ENCODE data around the gene GFER. TPM values are rescaled to one million over a fixed set of nuclear protein-coding genes. Genes with fewer than 3 reads are reported as not detected.

The GFER gene
- total and polyA plus RNA-seq, 9 of the 15 experiments (the other 6 are each of a cell fraction or from before 2014, with no cell fraction given): 4.3 to 53.7 (median 19.8) TPM

DNA sequence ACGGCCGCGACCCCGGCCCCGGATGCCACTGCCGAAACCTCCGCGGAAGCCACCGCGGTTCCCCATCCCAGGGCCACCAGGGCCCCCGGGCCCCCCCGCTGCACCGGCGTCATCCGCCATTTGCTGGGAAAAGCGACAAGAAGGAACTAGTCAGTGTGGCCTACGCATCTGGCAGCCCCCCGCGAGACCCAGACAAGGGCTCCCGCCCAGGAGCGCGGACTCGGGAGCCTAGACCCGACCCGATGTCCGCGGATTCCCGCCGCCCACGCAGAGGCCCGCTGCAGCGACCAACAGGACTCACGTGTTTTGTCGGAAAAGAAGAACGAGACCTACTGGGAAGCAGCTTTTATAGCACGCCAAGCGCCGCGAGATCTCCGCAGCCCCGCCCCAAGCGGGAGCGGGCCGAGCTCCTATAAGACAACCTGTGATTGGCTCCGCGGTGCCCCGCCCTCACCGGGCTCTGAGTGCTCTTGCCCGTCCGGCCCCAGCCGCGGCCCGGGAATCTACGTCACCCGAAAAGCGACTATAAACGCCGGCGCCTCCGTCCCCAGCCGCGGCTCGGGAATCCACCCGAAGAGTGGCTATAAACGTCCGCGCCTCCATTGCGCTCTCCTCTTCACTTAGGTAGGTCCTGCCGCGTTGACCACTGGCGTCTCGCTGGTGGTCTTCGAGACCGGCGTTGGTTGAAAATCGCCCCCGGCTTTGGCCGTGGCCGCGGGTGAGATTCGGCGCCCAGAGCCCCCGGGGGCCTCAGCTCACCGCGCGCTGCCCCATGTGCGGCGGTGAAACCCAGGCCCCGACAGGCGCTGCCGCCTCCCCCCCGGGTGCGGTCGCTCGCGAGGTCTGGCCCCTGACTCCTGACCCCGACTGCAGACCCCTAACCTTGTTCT, 19.2 kb upstream of the GFER start, which contains the start of gene RPS2 (continued):
- TF ChIP-seq, protein P1, sequence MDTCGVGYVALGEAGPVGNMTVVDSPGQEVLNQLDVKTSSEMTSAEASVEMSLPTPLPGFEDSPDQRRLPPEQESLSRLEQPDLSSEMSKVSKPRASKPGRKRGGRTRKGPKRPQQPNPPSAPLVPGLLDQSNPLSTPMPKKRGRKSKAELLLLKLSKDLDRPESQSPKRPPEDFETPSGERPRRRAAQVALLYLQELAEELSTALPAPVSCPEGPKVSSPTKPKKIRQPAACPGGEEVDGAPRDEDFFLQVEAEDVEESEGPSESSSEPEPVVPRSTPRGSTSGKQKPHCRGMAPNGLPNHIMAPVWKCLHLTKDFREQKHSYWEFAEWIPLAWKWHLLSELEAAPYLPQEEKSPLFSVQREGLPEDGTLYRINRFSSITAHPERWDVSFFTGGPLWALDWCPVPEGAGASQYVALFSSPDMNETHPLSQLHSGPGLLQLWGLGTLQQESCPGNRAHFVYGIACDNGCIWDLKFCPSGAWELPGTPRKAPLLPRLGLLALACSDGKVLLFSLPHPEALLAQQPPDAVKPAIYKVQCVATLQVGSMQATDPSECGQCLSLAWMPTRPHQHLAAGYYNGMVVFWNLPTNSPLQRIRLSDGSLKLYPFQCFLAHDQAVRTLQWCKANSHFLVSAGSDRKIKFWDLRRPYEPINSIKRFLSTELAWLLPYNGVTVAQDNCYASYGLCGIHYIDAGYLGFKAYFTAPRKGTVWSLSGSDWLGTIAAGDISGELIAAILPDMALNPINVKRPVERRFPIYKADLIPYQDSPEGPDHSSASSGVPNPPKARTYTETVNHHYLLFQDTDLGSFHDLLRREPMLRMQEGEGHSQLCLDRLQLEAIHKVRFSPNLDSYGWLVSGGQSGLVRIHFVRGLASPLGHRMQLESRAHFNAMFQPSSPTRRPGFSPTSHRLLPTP (IDR thresholded peaks at IDR 0.05; ENCODE audit: borderline replicate concordance, extremely low read depth, insufficient read length): no peak
- TF ChIP-seq MTA1 (IDR thresholded peaks at IDR 0.05; ENCODE audit: borderline replicate concordance) (peak; percentile 98), POLR2G (IDR thresholded peaks at IDR 0.05; ENCODE audit: low read depth, low read length) (peak; percentile 99), ZNF282 (CRISPR knock-in tag; IDR thresholded peaks at IDR 0.05) (no peak), HNRNPH1 (optimal IDR thresholded peaks at IDR 0.05; ENCODE audit: low read depth, low read length) (no peak), CBX2 (IDR thresholded peaks at IDR 0.05; ENCODE audit: insufficient read depth, low read length, poor library complexity, severe bottlenecking) (no peak), ZNF707 (CRISPR knock-in tag; conservative IDR thresholded peaks at IDR 0.05) (peak; percentile 54; the same call in 1 of the 2 replicates), PRPF4 (IDR thresholded peaks at IDR 0.05; ENCODE audit: insufficient read depth, low read depth, low read length, poor library complexity, severe bottlenecking) (peak; percentile 96), SMARCE1 (IDR thresholded peaks at IDR 0.05) (no peak), ZNF324 (CRISPR knock-in tag; IDR thresholded peaks at IDR 0.05) (no peak), TGIF2 (CRISPR knock-in tag; IDR thresholded peaks at IDR 0.05) (peak; percentile 78), PHF21A (IDR thresholded peaks at IDR 0.05; ENCODE audit: borderline replicate concordance, low read depth) (no peak), BRD4 (IDR thresholded peaks at IDR 0.05) (peak; percentile 95; the same call in 1 of the 2 replicates), TAL1 (IDR thresholded peaks at IDR 0.05) (no peak), RBM14 (IDR thresholded peaks at IDR 0.05; ENCODE audit: borderline replicate concordance, insufficient read depth, low read depth, low read length) (peak; percentile 96; the same call in 1 of the 2 replicates), CREB1 (IDR thresholded peaks at IDR 0.05) (peak; percentile 92), CREB1 (CRISPR knock-in tag; IDR thresholded peaks at IDR 0.05) (peak; percentile 96), RUNX1 (IDR thresholded peaks at IDR 0.05; ENCODE audit: low read depth) (no peak), SETDB1 (IDR thresholded peaks at IDR 0.05; ENCODE audit: low read length) (no peak), PTTG1 (tag; IDR thresholded peaks at IDR 0.05; ENCODE audit: low read depth) (no peak), HNRNPL (IDR thresholded peaks at IDR 0.05; ENCODE audit: low read depth, low read length) (peak; percentile 96), ZNF589 (CRISPR knock-in tag; IDR thresholded peaks at IDR 0.05; ENCODE audit: low read depth) (no peak), TARDBP (IDR thresholded peaks at IDR 0.05) (no peak), SP2 (IDR thresholded peaks at IDR 0.05; ENCODE audit: extremely low read depth, low read depth, low read length, poor library complexity, severe bottlenecking) (no peak), ZNF75A (CRISPR knock-in tag; IDR thresholded peaks at IDR 0.05) (no peak)
